Peyer's patch (tissue), 4 donors: ENCODE results near the gene FGD5. TPM values are rescaled to one million over a fixed set of nuclear protein-coding genes. Genes with fewer than 3 reads are reported as not detected.

Experiments
- DNase-seq, 3 donors: peaks; one replicate each; pipeline ENCODE4 v3.0.0-alpha.2; 2017 to 2019
- H3K27ac ChIP-seq, 4 donors: fragments of 200-600 bp; sonication (generic); one replicate each; pipeline ENCODE4 v1.5.1; 2016 to 2019
- H3K27me3 ChIP-seq, 2 donors: fragments of 200-600 bp; sonication (generic); one replicate each; pipeline ENCODE4 v1.5.1; 2019
- H3K36me3 ChIP-seq, 3 donors: fragments of 200-600 bp; sonication (generic); one replicate each; pipeline ENCODE4 v1.5.1; 2016 to 2019
- H3K4me1 ChIP-seq, 4 donors: fragments of 200-600 bp; sonication (generic); one replicate each; pipeline ENCODE4 v1.5.1; 2016 to 2019
- H3K4me3 ChIP-seq, 4 donors: fragments of 200-600 bp; sonication (generic); 1 replicate in 3 of 4; 2 replicates in 1 of 4; pipeline ENCODE4 v1.5.1; 2016 to 2019; ENCODE audit warnings: mild to moderate bottlenecking in 1 of 4
- H3K9me3 ChIP-seq, 4 donors: fragments of 200-600 bp; sonication (generic); one replicate each; pipeline ENCODE4 v1.5.1; 2016 to 2019; ENCODE audit warnings: mild to moderate bottlenecking in 1 of 4
- POLR2A ChIP-seq, 2 donors: fragments of 450-650 bp; IDR thresholded peaks; one replicate each; pipeline ENCODE4 v1.5.1; 2017; ENCODE audit warnings: antibody characterized with exemption in 2 of 2, mild to moderate bottlenecking in 2 of 2, moderate library complexity in 2 of 2
- total RNA-seq, 4 donors: library from RNA; depleted of rRNA; stranded (reverse); fragments of >200 nt; gene quantifications; one replicate each; pipeline ENCODE4 v1.1.0, GENCODE V29; 2016
- TF ChIP-seq, protein P1 (sequence below), 6 experiments: fragments of 450-650 bp in 4 of 6; fragments of 200-600 bp in 2 of 6; sonication (generic) in 1 of 6; IDR thresholded peaks; one replicate each; pipeline ENCODE4 v1.5.1; 2017 to 2019; ENCODE audit warnings: antibody characterized with exemption in 6 of 6, mild to moderate bottlenecking in 3 of 6, moderate library complexity in 1 of 6

FGD5 gene
- total RNA-seq, 4 donors from 2014 or later: 8.6 to 65.2 (median 18.1) TPM

DNA sequence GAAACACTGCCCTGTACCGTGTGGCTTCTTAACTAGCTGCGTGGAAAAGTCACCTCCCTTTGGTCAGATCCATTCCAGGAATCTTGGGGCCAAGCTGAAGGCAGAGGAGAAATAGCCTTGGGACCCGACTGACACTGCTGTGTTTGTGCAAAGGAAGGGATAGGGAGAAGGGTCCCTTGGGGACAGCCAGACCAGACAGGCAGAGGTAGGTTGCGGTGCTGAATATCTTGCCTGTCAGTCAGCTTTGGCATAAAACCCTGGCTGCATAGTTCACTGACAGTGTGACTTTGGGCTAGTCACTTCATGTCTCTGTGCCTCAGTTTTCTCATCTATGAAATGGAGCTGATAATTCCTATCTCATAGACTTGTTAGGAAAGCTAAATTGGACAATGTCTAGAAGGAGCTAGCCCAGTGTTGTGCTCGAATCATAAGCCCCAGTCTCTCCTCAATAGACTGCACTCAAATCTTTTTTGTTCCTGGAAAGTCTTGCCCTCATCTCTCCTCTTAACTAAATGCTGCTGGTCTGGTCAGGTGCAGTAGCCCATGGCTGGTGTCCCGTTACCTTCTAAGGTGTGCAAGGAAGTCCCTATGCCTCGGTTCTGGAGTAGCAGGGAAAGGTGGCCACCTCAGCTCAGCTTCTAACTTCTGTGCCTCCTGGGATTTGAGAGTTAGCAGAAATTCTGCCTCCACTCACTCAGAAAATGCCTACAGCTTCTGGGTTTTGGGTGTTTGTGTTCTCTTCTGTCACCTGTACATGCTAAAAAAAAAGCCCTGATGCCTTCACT lies 25.8 kb downstream of the FGD5 start:
- H3K4me3 ChIP-seq: no peak overlapping the region
- no peaks in the 10 kb centered on the region for H3K9me3 ChIP-seq
- no peaks in the 10 kb centered on the region for H3K36me3 ChIP-seq
- H3K27ac ChIP-seq: no peak overlapping the region
- TF ChIP-seq, protein P1, sequence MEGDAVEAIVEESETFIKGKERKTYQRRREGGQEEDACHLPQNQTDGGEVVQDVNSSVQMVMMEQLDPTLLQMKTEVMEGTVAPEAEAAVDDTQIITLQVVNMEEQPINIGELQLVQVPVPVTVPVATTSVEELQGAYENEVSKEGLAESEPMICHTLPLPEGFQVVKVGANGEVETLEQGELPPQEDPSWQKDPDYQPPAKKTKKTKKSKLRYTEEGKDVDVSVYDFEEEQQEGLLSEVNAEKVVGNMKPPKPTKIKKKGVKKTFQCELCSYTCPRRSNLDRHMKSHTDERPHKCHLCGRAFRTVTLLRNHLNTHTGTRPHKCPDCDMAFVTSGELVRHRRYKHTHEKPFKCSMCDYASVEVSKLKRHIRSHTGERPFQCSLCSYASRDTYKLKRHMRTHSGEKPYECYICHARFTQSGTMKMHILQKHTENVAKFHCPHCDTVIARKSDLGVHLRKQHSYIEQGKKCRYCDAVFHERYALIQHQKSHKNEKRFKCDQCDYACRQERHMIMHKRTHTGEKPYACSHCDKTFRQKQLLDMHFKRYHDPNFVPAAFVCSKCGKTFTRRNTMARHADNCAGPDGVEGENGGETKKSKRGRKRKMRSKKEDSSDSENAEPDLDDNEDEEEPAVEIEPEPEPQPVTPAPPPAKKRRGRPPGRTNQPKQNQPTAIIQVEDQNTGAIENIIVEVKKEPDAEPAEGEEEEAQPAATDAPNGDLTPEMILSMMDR (IDR thresholded peaks at IDR 0.05): no peak
- TF ChIP-seq POLR2A (IDR thresholded peaks at IDR 0.05): no peak
- no peak for DNase-seq
- H3K27me3 ChIP-seq: no peaks in the 10 kb centered on the region
- peaks cover 0 to 24% (median 1%) of the 10 kb centered on the region in 4 donors for H3K4me1 ChIP-seq

DNA sequence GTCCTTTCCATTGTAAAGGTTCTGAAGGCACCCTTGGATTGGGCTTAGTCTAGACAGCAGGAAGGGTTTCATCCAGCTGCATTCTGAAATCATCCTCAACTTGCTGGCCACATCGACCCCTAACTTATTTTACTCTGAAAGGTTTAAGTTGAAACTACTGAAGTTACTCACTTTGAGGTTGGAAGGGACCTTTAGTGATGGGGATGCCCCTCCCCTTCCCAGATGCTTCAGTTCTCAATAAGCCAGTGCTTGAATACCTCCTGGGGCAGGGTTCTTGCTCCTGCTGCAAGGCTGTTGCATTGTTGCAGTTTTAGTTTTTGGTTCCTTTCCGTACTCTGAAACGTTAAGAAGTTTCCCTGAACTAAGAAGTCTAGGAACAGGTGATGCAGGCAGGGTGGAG lies 26.4 kb downstream of the FGD5 start:
- Histone ChIP-seq H3K9me3 (no peaks in the 10 kb centered on the region), H3K27me3 (no peaks in the 10 kb centered on the region), H3K4me1 (peaks cover 0 to 27% (median 1%) of the 10 kb centered on the region in 4 donors), H3K36me3 (no peaks in the 10 kb centered on the region), H3K4me3 (no peak overlapping the region), H3K27ac (no peak overlapping the region)
- TF ChIP-seq, protein P1 (IDR thresholded peaks at IDR 0.05): no peak
- TF ChIP-seq POLR2A (IDR thresholded peaks at IDR 0.05): no peak
- DNase-seq: no peak

DNA sequence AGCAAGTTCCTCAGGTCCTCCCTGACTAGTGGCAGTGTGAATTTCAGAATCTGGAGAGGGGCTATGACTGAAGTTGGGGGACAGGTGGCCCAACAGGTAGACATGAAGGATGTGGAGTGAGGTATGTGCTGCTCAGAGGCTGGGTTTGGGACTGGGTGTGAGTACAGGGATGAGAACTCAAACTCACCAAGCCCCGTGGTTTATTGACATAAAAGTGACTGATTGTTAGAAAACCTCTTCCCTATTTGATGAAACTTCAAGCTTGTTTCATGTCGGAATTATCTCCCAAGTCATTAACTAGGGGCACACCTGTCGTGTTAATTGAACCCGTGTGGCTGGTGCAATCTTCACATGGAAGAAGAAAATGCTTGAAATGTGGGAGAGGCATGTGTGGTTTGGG lies 27.1 kb downstream of the FGD5 start:
- Histone ChIP-seq H3K27me3 (no peaks in the 10 kb centered on the region), H3K4me1 (peaks cover 0 to 27% (median 1%) of the 10 kb centered on the region in 4 donors), H3K4me3 (no peak overlapping the region), H3K27ac (peak overlapping the region in 1 of 4 donors; percentile 12), H3K9me3 (no peaks in the 10 kb centered on the region), H3K36me3 (no peaks in the 10 kb centered on the region)
- no peak for TF ChIP-seq POLR2A (IDR thresholded peaks at IDR 0.05)
- TF ChIP-seq, protein P1 (IDR thresholded peaks at IDR 0.05): no peak
- no peak for DNase-seq

GRCh38 chr3:14846226-14846880 lies 27.6 kb downstream of the FGD5 start:
- Histone ChIP-seq H3K4me3 (no peak overlapping the region), H3K4me1 (peaks cover 0 to 27% (median 1%) of the 10 kb centered on the region in 4 donors), H3K27ac (peak overlapping the region in 1 of 4 donors; percentile 12), H3K9me3 (no peaks in the 10 kb centered on the region), H3K27me3 (no peaks in the 10 kb centered on the region), H3K36me3 (no peaks in the 10 kb centered on the region)
- TF ChIP-seq, protein P1 (IDR thresholded peaks at IDR 0.05): no peak
- no peak for TF ChIP-seq POLR2A (IDR thresholded peaks at IDR 0.05)
- no peak for DNase-seq

DNA sequence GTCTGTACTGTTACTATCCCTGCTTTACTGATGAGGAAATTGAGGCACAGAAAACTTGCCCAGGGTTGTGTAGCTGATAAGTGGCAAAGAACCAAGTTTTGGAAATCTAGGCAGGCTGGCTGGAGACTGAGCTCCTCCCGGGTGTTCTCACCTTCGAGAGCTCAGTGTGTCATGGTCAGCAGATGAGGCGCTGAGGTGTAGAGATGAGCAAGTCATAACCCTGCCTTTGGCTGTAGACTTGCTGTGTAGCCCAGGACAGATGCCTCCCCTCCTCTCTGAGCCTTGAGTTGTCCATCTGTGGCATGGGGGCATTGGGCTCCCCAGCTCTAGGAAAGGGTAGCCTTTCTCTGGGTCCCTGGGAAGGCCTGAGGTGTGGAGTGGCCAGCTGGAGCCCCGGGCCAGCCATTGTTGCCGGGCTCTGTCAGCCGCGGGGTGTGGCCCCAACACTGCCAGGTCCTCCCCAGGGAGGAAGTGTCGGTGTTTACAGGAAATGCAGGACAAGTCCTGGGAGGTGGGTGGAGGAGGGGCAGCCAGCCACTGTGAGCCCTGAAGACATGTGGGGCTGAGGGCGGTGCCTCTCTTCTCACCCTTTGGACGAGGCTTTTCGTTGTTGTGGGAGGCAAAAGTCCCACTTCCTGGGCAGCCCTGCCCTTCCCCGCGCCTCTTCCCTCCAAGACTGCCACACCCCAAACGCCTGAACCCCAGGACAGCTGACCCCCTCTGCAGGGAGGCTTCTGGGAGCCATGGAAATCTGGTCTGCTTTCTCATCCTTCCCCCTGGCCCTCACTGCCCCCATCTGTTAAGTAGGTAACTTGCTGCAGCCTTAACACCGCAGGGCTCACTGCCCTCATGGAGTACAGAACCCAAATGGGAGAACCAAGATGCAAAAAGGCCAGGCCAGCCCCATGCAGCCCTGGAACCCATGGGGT lies 29.1 kb downstream of the FGD5 start:
- Histone ChIP-seq H3K4me3 (peak overlapping the region in 1 of 4 donors; percentile 20), H3K27me3 (no peaks in the 10 kb centered on the region), H3K27ac (peak overlapping the region in 3 of 4 donors; percentile 36 to 66 (median 59)), H3K4me1 (peaks cover 0 to 27% (median 1%) of the 10 kb centered on the region in 4 donors), H3K36me3 (no peaks in the 10 kb centered on the region), H3K9me3 (no peaks in the 10 kb centered on the region)
- peak; percentile 30 to 85 (median 84) for DNase-seq
- peak in 1 of 2 donors; percentile 27 for TF ChIP-seq POLR2A (IDR thresholded peaks at IDR 0.05)
- TF ChIP-seq, protein P1 (IDR thresholded peaks at IDR 0.05): no peak
